T-helper 1 cell treated with Interleukin-12 subunit alpha and Interleukin-12 subunit beta and Interleukin-4 antibody, amounts not matched to agents 30 ng/mL and 1 ng/mL, for 36 hours (primary cell): ENCODE measurements around the gene OR4C5. TPM values are rescaled to one million over a fixed set of nuclear protein-coding genes. Genes with fewer than 3 reads are reported as not detected.
"Not testable (repeated sequence)": the region's sequence is repeated elsewhere in the genome, so short reads cannot be mapped to it uniquely, and the experiment has no call there.

Experiments
- intact Hi-C: fragments of 100-400 bp; cut with micrococcal nuclease; formaldehyde crosslinking; loops from one replicate; pipeline ENCODE4 v1.15.1; 2024
- total RNA-seq: library from RNA; stranded (reverse); gene quantifications from 2 replicates; pipeline ENCODE4 v1.2.3, GENCODE V29; 2022

OR4C5 gene
- total RNA-seq: not detected in 2 replicates

- intact Hi-C loops: no loop called here
Measured at GRCh38 chr11:48366365-48366764, at the start of gene OR4C5. TSS of gene OR4C5 (minus strand) at chr11:48366465. CDS start at chr11:48366465, 0 bp downstream.

GRCh38 chr11:48384670-48385069, 18.4 kb upstream of the OR4C5 start:
- intact Hi-C loops: no loop called here

- intact Hi-C loops: not testable (repeated sequence)
Measured at GRCh38 chr11:48384151-48384550, 17.9 kb upstream of the OR4C5 start.

- intact Hi-C loops: not testable (repeated sequence)
Measured at GRCh38 chr11:48361289-48361688, 5.0 kb downstream of the OR4C5 start.

- intact Hi-C loops: no loop called here
Measured at GRCh38 chr11:48354677-48355076, 11.6 kb downstream of the OR4C5 start.

- intact Hi-C loops: no loop called here
Measured at GRCh38 chr11:48354013-48354412, 12.3 kb downstream of the OR4C5 start.

- intact Hi-C loops: not testable (repeated sequence)
Measured at GRCh38 chr11:48346286-48346685, 20.0 kb downstream of the OR4C5 start.

- intact Hi-C loops: not testable (repeated sequence)
Measured at GRCh38 chr11:48342505-48342904, 23.8 kb downstream of the OR4C5 start.

GRCh38 chr11:48341466-48341865, 24.8 kb downstream of the OR4C5 start:
- intact Hi-C loops: no loop called here

GRCh38 chr11:48324620-48325019, 41.6 kb downstream of the OR4C5 start, which contains the start of gene OR4C3:
TSS of gene OR4C3 (plus strand) at chr11:48324920. CDS start at chr11:48325022, 102 bp downstream.
- intact Hi-C loops: not testable (repeated sequence)

- intact Hi-C loops: not testable (repeated sequence)
Measured at GRCh38 chr11:48319813-48320212, 46.5 kb downstream of the OR4C5 start.

Other genes with a start within 250 kb of the OR4C5 start
- gene OR4B1, start 149.7 kb downstream of the OR4C5 start, total RNA-seq: not detected in 2 replicates
- not detected in 2 replicates for gene OR4X2, start 121.4 kb downstream of the OR4C5 start, total RNA-seq
- gene OR4X1, start 102.6 kb downstream of the OR4C5 start, total RNA-seq: not detected in 2 replicates
- gene OR4S1, start 60.2 kb downstream of the OR4C5 start, total RNA-seq: not detected in 2 replicates
- gene OR4C3, start 41.5 kb downstream of the OR4C5 start, total RNA-seq: not detected in 2 replicates
- not detected in 2 replicates for gene OR4A47, start 122.3 kb upstream of the OR4C5 start, total RNA-seq